HEK293 (cell line): ENCODE measurements around the gene CEP63.

Source experiments
- CTCF ChIA-PET: fragments of 350-600 bp; formaldehyde crosslinking; extraction: SDS; loops from one replicate; lab custom pipeline; 2021; ENCODE audit warnings: antibody characterized with exemption; lab: Yijun Ruan, JAX
- POLR2A ChIA-PET: fragments of 300-600 bp; formaldehyde crosslinking; extraction: SDS; loops from one replicate; lab custom pipeline; 2020; ENCODE audit warnings: antibody characterized with exemption, inconsistent platforms; lab: Yijun Ruan, JAX
- H3K27ac ChIP-seq: fragments of 200-500 bp; sonication (Bioruptor generic); 2 replicates; pipeline ENCODE4 v1.5.1; 2014; ENCODE audit warnings: low read depth, low read length, control low read depth, inconsistent platforms; ENCODE audit errors: extremely low read depth
- H3K36me3 ChIP-seq, 2 experiments: fragments of 200-500 bp in 1 of 2; sonication (Bioruptor generic) in 1 of 2; 1 replicate in 1 of 2; 2 replicates in 1 of 2; pipeline ENCODE4 v1.5.1; 2014 to 2017; ENCODE audit warnings: inconsistent platforms in 2 of 2, low read length in 2 of 2; ENCODE audit not compliant: control insufficient read depth in 2 of 2, insufficient read depth in 1 of 2
- H3K4me1 ChIP-seq: fragments of 200-500 bp; sonication (Bioruptor generic); 2 replicates; pipeline ENCODE4 v1.5.1; 2014; ENCODE audit warnings: mild to moderate bottlenecking, low read length, inconsistent platforms; ENCODE audit not compliant: control insufficient read depth, insufficient read depth
- H3K4me3 ChIP-seq: 2 replicates; pipeline ENCODE4 v1.5.1; 2011; ENCODE audit warnings: low read depth, mild to moderate bottlenecking, control low read depth, low read length, moderate library complexity
- H3K9me3 ChIP-seq: fragments of 200-500 bp; sonication (Bioruptor generic); 2 replicates; pipeline ENCODE4 v1.5.1; 2014; ENCODE audit warnings: low read depth, low read length, inconsistent platforms; ENCODE audit not compliant: control insufficient read depth, insufficient read depth
- EGR2 ChIP-seq: fragments of 450-650 bp; formaldehyde crosslinking; IDR thresholded peaks from 2 replicates; pipeline ENCODE4 v1.5.1; 2016; ENCODE audit warnings: low read depth, missing biosample characterization, missing genetic modification characterization
- PRDM1 ChIP-seq: fragments of 450-650 bp; formaldehyde crosslinking; IDR thresholded peaks from 2 replicates; pipeline ENCODE4; 2016; ENCODE audit warnings: missing biosample characterization, missing genetic modification characterization
- REPIN1 ChIP-seq: fragments of 450-650 bp; formaldehyde crosslinking; IDR thresholded peaks from 2 replicates; pipeline ENCODE4 v1.5.1; 2017; ENCODE audit warnings: missing biosample characterization, missing genetic modification characterization, low read depth
- SP2 ChIP-seq: fragments of 450-650 bp; formaldehyde crosslinking; IDR thresholded peaks from 2 replicates; pipeline ENCODE4 v1.5.1; 2016; ENCODE audit warnings: missing biosample characterization, missing genetic modification characterization
- SP7 ChIP-seq: fragments of 450-650 bp; formaldehyde crosslinking; IDR thresholded peaks from 2 replicates; pipeline ENCODE4 v1.5.1; 2016; ENCODE audit warnings: missing biosample characterization, missing genetic modification characterization
- TCF7L2 ChIP-seq: IDR thresholded peaks from 2 replicates; pipeline ENCODE4 v1.6.1; 2011; ENCODE audit warnings: low read depth, mild to moderate bottlenecking, inconsistent platforms, low read length, moderate library complexity, borderline replicate concordance
- TRIM28 ChIP-seq: IDR thresholded peaks from 2 replicates; pipeline ENCODE4 v1.6.1; 2011; ENCODE audit warnings: low read length, control low read depth, borderline replicate concordance
- YY2 ChIP-seq: fragments of 450-650 bp; formaldehyde crosslinking; IDR thresholded peaks from 2 replicates; pipeline ENCODE4 v1.5.1; 2016; ENCODE audit warnings: missing biosample characterization, missing genetic modification characterization
- ZBTB7A ChIP-seq: fragments of 450-650 bp; formaldehyde crosslinking; IDR thresholded peaks from 2 replicates; pipeline ENCODE4 v1.5.1; 2016; ENCODE audit warnings: low read depth, missing biosample characterization, missing genetic modification characterization
- ZNF114 ChIP-seq: fragments of 450-650 bp; formaldehyde crosslinking; IDR thresholded peaks from 2 replicates; pipeline ENCODE4 v1.5.0; 2017; ENCODE audit warnings: missing biosample characterization, missing genetic modification characterization
- ZNF121 ChIP-seq: fragments of 450-650 bp; formaldehyde crosslinking; IDR thresholded peaks from 2 replicates; pipeline ENCODE4 v1.5.1; 2016; ENCODE audit warnings: missing biosample characterization, missing genetic modification characterization
- ZNF133 ChIP-seq: fragments of 450-650 bp; formaldehyde crosslinking; IDR thresholded peaks from 2 replicates; pipeline ENCODE4 v1.5.1; 2016; ENCODE audit warnings: missing biosample characterization, missing genetic modification characterization
- ZNF146 ChIP-seq: fragments of 450-650 bp; formaldehyde crosslinking; IDR thresholded peaks from 2 replicates; pipeline ENCODE4 v1.5.1; 2016; ENCODE audit warnings: missing biosample characterization, missing genetic modification characterization
- ZNF157 ChIP-seq: fragments of 450-650 bp; formaldehyde crosslinking; IDR thresholded peaks from 2 replicates; pipeline ENCODE4 v1.5.1; 2016; ENCODE audit warnings: missing biosample characterization, missing genetic modification characterization
- ZNF2 ChIP-seq: fragments of 450-650 bp; formaldehyde crosslinking; IDR thresholded peaks from 2 replicates; pipeline ENCODE4 v1.5.1; 2016; ENCODE audit warnings: missing biosample characterization, missing genetic modification characterization
- ZNF221 ChIP-seq: fragments of 450-650 bp; formaldehyde crosslinking; IDR thresholded peaks from 2 replicates; pipeline ENCODE4 v1.5.1; 2017; ENCODE audit warnings: missing biosample characterization, missing genetic modification characterization, borderline replicate concordance
- ZNF324 ChIP-seq: fragments of 450-650 bp; formaldehyde crosslinking; IDR thresholded peaks from 2 replicates; pipeline ENCODE4 v1.5.1; 2016; ENCODE audit warnings: missing biosample characterization, missing genetic modification characterization
- ZNF335 ChIP-seq: fragments of 450-650 bp; formaldehyde crosslinking; conservative IDR thresholded peaks from 2 replicates; pipeline ENCODE4 v1.5.1; 2016; ENCODE audit warnings: missing biosample characterization, missing genetic modification characterization
- ZNF37A ChIP-seq: fragments of 450-650 bp; IDR thresholded peaks from 2 replicates; pipeline ENCODE4 v1.5.1; 2018; ENCODE audit warnings: missing biosample characterization, missing genetic modification characterization
- ZNF394 ChIP-seq: fragments of 450-650 bp; formaldehyde crosslinking; IDR thresholded peaks from 2 replicates; pipeline ENCODE4 v1.5.1; 2016; ENCODE audit warnings: missing biosample characterization, missing genetic modification characterization, mild to moderate bottlenecking, moderate library complexity, borderline replicate concordance
- ZNF423 ChIP-seq: fragments of 450-650 bp; formaldehyde crosslinking; IDR thresholded peaks from 2 replicates; pipeline ENCODE4 v1.5.1; 2016; ENCODE audit warnings: missing biosample characterization, missing genetic modification characterization
- ZNF549 ChIP-seq: fragments of 450-650 bp; IDR thresholded peaks from 2 replicates; pipeline ENCODE4 v1.5.1; 2018; ENCODE audit warnings: missing biosample characterization, missing genetic modification characterization, mild to moderate bottlenecking, inconsistent platforms, moderate library complexity
- ZNF561 ChIP-seq: fragments of 450-650 bp; IDR thresholded peaks from 2 replicates; pipeline ENCODE4 v1.5.1; 2018; ENCODE audit warnings: missing biosample characterization, missing genetic modification characterization, borderline replicate concordance
- ZNF658 ChIP-seq: fragments of 450-650 bp; formaldehyde crosslinking; IDR thresholded peaks from 2 replicates; pipeline ENCODE4; 2016; ENCODE audit warnings: missing biosample characterization, missing genetic modification characterization
- ZNF664 ChIP-seq: fragments of 450-650 bp; formaldehyde crosslinking; IDR thresholded peaks from 2 replicates; pipeline ENCODE4 v1.5.1; 2016; ENCODE audit warnings: missing biosample characterization, missing genetic modification characterization
- ZNF670 ChIP-seq: fragments of 450-650 bp; formaldehyde crosslinking; IDR thresholded peaks from 2 replicates; pipeline ENCODE4 v1.5.1; 2016; ENCODE audit warnings: missing biosample characterization, missing genetic modification characterization, low read depth
- ZNF776 ChIP-seq: fragments of 450-650 bp; formaldehyde crosslinking; IDR thresholded peaks from 2 replicates; pipeline ENCODE4 v1.5.0; 2017; ENCODE audit warnings: missing biosample characterization, missing genetic modification characterization, borderline replicate concordance
- ZNF785 ChIP-seq: fragments of 450-650 bp; formaldehyde crosslinking; IDR thresholded peaks from 2 replicates; pipeline ENCODE4 v1.5.1; 2016; ENCODE audit warnings: missing biosample characterization, missing genetic modification characterization
- ZNF843 ChIP-seq: fragments of 450-650 bp; formaldehyde crosslinking; IDR thresholded peaks from 2 replicates; pipeline ENCODE4 v1.5.1; 2016; ENCODE audit warnings: missing biosample characterization, missing genetic modification characterization
- ZSCAN16 ChIP-seq: fragments of 450-650 bp; formaldehyde crosslinking; IDR thresholded peaks from 2 replicates; pipeline ENCODE4 v1.5.1; 2016; ENCODE audit warnings: missing biosample characterization, missing genetic modification characterization
- TF ChIP-seq, protein P1 (sequence below): fragments of 450-650 bp; formaldehyde crosslinking; IDR thresholded peaks from 2 replicates; pipeline ENCODE4 v1.5.1; 2017; ENCODE audit warnings: missing biosample characterization, missing genetic modification characterization
- TF ChIP-seq, protein P2 (sequence below): fragments of 450-650 bp; formaldehyde crosslinking; conservative IDR thresholded peaks from 2 replicates; pipeline ENCODE4 v1.5.1; 2016; ENCODE audit warnings: low read depth, missing biosample characterization, missing genetic modification characterization

Gene CEP63

DNA sequence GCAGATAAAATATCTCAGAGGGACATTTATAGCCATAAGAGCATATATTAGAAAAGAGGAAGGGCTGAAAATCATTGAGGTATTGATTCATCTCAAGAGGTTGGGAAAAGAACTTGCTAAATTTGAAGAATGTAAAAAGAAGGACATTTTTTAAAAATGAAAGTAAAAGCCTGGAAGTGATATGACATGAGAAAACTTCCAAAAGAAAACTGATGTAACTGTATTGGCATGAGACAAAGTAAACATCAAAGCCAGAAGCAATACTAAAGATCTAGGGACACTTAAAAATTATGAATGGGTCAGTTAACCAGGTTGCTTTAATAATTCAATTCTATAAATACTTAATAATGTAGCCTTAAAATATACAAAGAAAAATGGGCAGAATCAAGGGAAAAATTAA, 31.9 kb downstream of the CEP63 start:
- POLR2A ChIA-PET = no interaction called here
- no peaks in the 10 kb centered on the region; a peak in 1 of 3 replicates for H3K36me3 ChIP-seq
- H3K4me1 ChIP-seq = no peaks in the 10 kb centered on the region
- H3K9me3 ChIP-seq = no peaks in the 10 kb centered on the region
- CTCF ChIA-PET = no interaction called here
- no peak for TF ChIP-seq ZNF670 (tag by site-specific recombination)
- TF ChIP-seq EGR2 = no peak
- TF ChIP-seq TCF7L2 = no peak
- TF ChIP-seq YY2 (tag by site-specific recombination) = no peak
- no peak for TF ChIP-seq ZNF664 (tag by site-specific recombination)
- no peak for TF ChIP-seq ZNF335 (tag by site-specific recombination)
- TF ChIP-seq SP7 (tag by site-specific recombination) = no peak
- TF ChIP-seq ZNF324 = no peak
- no peak for TF ChIP-seq ZBTB7A
- TF ChIP-seq ZNF423 (tag by site-specific recombination) = no peak
- no peak for TF ChIP-seq ZNF394 (tag by site-specific recombination)
- TF ChIP-seq ZNF37A (tag by site-specific recombination) = no peak
- TF ChIP-seq REPIN1 (tag by site-specific recombination) = no peak
- no peak for TF ChIP-seq ZSCAN16 (tag by site-specific recombination)
- no peak for TF ChIP-seq ZNF133
- TF ChIP-seq ZNF843 (tag by site-specific recombination) = no peak
- no peak for TF ChIP-seq ZNF114 (tag by site-specific recombination)
- no peak for TF ChIP-seq PRDM1 (tag by site-specific recombination)
- H3K27ac ChIP-seq = no peak overlapping the region
- no peak overlapping the region for H3K4me3 ChIP-seq

DNA sequence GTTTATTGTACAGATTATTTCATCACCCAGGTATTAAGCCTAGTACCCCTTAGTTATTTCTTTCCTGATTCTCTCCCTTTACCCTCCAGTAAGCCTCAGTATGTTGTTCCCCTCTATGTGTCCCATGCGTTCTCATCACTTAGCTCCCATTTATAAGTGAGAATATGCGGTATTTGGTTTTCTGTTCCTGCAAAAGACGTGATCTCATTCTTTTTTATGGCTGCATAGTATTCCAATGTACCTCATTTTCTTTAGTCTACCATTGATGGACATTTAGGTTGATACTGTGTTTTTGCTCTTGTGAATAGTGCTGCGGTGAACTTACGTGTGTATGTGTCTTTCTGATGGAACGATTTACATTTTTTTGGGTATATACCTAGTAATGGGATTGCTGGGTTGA, 36.7 kb downstream of the CEP63 start:
- H3K4me1 ChIP-seq = no peaks in the 10 kb centered on the region
- TF ChIP-seq ZNF146 (peak; percentile 58; the same call in 1 of the 2 replicates), ZNF549 (tag by site-specific recombination) (no peak), ZNF2 (tag by site-specific recombination) (no peak), SP2 (tag by site-specific recombination) (no peak), ZNF785 (no peak)
- TF ChIP-seq, protein P1, sequence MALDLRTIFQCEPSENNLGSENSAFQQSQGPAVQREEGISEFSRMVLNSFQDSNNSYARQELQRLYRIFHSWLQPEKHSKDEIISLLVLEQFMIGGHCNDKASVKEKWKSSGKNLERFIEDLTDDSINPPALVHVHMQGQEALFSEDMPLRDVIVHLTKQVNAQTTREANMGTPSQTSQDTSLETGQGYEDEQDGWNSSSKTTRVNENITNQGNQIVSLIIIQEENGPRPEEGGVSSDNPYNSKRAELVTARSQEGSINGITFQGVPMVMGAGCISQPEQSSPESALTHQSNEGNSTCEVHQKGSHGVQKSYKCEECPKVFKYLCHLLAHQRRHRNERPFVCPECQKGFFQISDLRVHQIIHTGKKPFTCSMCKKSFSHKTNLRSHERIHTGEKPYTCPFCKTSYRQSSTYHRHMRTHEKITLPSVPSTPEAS (tag by site-specific recombination) = no peak
- TF ChIP-seq, all 188 proteins: peak for 1
- Histone ChIP-seq H3K27ac (no peak overlapping the region), H3K4me3 (no peak overlapping the region), H3K36me3 (no peaks in the 10 kb centered on the region; a peak in 1 of 3 replicates), H3K9me3 (no peaks in the 10 kb centered on the region)
- CTCF ChIA-PET = no interaction called here
- POLR2A ChIA-PET = no interaction called here

DNA sequence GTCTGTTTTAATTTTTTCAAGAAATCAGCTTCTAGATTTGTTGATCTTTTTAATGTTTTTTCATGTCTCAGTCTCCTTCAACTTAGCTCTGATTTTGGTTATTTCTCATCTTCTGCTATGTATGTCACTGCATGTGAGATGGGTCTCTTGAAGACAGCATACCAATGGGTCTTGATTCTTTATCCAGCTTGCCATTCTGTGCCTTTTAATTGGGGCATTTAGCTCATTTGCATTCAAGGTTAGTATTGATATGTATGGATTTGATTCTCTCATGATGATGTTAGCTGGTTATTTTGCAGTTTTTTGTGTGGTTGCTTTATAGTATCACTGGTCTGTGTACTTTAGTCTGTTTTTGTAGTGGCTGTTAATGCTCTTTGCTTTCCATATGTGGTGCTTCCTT, 39.4 kb downstream of the CEP63 start:
- Histone ChIP-seq H3K4me1 (no peaks in the 10 kb centered on the region), H3K36me3 (no peaks in the 10 kb centered on the region), H3K4me3 (no peak overlapping the region), H3K27ac (no peak overlapping the region), H3K9me3 (no peaks in the 10 kb centered on the region)
- ChIA-PET CTCF (interaction anchor here (0.6 kb wide), 1 partner anchor 223 kb away, joined by 3 read pairs; no protein-coding TSS in a partner anchor), POLR2A (no interaction called here)
- TF ChIP-seq ZNF776 (tag by site-specific recombination) (no peak), ZNF221 (tag by site-specific recombination) (no peak), ZNF157 (tag by site-specific recombination) (no peak), TRIM28 (peak; percentile 55; the same call in 1 of the 2 replicates), ZNF561 (tag by site-specific recombination) (no peak), ZNF658 (tag by site-specific recombination) (no peak), ZNF121 (no peak)
- TF ChIP-seq, protein P2, sequence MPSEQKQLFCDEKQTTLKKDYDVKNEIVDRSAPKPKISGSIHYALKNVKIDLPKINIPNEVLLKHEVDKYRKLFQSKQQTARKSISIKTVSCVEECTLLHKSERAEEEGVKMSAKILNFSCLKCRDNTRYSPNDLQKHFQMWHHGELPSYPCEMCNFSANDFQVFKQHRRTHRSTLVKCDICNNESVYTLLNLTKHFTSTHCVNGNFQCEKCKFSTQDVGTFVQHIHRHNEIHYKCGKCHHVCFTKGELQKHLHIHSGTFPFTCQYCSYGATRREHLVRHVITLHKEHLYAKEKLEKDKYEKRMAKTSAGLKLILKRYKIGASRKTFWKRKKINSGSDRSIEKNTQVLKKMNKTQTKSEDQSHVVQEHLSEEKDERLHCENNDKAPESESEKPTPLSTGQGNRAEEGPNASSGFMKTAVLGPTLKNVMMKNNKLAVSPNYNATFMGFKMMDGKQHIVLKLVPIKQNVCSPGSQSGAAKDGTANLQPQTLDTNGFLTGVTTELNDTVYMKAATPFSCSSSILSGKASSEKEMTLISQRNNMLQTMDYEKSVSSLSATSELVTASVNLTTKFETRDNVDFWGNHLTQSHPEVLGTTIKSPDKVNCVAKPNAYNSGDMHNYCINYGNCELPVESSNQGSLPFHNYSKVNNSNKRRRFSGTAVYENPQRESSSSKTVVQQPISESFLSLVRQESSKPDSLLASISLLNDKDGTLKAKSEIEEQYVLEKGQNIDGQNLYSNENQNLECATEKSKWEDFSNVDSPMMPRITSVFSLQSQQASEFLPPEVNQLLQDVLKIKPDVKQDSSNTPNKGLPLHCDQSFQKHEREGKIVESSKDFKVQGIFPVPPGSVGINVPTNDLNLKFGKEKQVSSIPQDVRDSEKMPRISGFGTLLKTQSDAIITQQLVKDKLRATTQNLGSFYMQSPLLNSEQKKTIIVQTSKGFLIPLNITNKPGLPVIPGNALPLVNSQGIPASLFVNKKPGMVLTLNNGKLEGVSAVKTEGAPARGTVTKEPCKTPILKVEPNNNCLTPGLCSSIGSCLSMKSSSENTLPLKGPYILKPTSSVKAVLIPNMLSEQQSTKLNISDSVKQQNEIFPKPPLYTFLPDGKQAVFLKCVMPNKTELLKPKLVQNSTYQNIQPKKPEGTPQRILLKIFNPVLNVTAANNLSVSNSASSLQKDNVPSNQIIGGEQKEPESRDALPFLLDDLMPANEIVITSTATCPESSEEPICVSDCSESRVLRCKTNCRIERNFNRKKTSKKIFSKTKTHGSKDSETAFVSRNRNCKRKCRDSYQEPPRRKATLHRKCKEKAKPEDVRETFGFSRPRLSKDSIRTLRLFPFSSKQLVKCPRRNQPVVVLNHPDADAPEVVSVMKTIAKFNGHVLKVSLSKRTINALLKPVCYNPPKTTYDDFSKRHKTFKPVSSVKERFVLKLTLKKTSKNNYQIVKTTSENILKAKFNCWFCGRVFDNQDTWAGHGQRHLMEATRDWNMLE = no peak
